ENCODE results near the gene PHRF1. TPM values are rescaled to one million over a fixed set of nuclear protein-coding genes. Genes with fewer than 3 reads are reported as not detected.

Gene PHRF1
- total and polyA plus RNA-seq, 2 donors, result 17.0 to 23.7 TPM

- no peak for DNase-seq (ENCODE audit: low read depth in 6 of 9, low spot score in 9 of 9)
- H3K4me3 ChIP-seq (ENCODE audit: low read length in 2 of 2), result peak overlapping the region; percentile 26 to 88
- peaks cover 19 to 39% of the 10 kb centered on the region in 2 donors for H3K27me3 ChIP-seq (ENCODE audit: control insufficient read depth in 2 of 2, insufficient read depth in 1 of 2, low read length in 1 of 2)
- no peak overlapping the region for H3K27ac ChIP-seq (ENCODE audit: low read depth in 1 of 2, low read length in 1 of 2)
- peaks cover 23 to 31% of the 10 kb centered on the region in 2 donors for H3K4me1 ChIP-seq (ENCODE audit: control insufficient read depth in 2 of 2, insufficient read depth in 2 of 2, low read length in 2 of 2)
- peaks cover 0 to 6% of the 10 kb centered on the region in 2 donors for H3K9me3 ChIP-seq (ENCODE audit: control insufficient read depth in 2 of 2, insufficient read depth in 1 of 2, low read length in 1 of 2)
- 47% methylated on average over 19 of the region's 19 CpGs for WGBS
- H3K36me3 ChIP-seq (ENCODE audit: control insufficient read depth in 2 of 2, insufficient read depth in 2 of 2, low read length in 1 of 2), result peaks cover 9% of the 10 kb centered on the region in 2 donors
Measured at GRCh38 chr11:537622-538430, 38.4 kb upstream of the PHRF1 start.

DNA sequence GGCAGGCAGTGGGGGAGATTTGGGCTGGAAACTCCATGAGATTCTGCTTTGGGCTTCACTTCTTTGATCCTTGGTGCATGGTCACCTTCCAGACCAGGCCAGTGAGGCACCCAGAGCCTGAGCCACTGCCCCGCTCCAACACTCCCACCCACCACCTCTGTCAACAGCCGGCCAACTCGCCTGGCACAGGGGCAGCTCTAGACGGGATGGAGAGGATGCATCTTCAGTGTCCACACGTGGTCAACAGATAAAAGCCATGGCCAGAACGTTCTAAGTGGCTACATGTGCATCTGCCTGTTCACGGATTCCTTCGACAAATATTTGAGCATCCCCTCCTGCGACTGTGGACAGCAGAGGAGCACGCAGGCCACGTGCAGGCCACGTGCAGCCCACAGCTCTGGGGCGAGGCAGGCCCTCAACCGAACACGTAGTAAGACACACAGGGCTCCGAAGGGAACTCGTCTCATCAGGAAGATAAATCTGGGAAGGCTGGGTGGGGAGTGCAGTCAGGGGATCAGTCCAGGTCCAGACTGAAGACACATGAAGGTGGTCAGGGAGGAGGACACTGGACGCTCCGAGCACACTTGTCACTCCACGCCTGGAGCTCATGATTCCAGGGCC is 37.7 kb upstream of the PHRF1 start:
- Histone ChIP-seq H3K9me3 (ENCODE audit: control insufficient read depth in 2 of 2, insufficient read depth in 1 of 2, low read length in 1 of 2) (peaks cover 0 to 6% of the 10 kb centered on the region in 2 donors), H3K27me3 (ENCODE audit: control insufficient read depth in 2 of 2, insufficient read depth in 1 of 2, low read length in 1 of 2) (peaks cover 19 to 39% of the 10 kb centered on the region in 2 donors), H3K4me1 (ENCODE audit: control insufficient read depth in 2 of 2, insufficient read depth in 2 of 2, low read length in 2 of 2) (peaks cover 23 to 31% of the 10 kb centered on the region in 2 donors), H3K27ac (ENCODE audit: low read depth in 1 of 2, low read length in 1 of 2) (no peak overlapping the region), H3K36me3 (ENCODE audit: control insufficient read depth in 2 of 2, insufficient read depth in 2 of 2, low read length in 1 of 2) (peaks cover 2% of the 10 kb centered on the region in 2 donors), H3K4me3 (ENCODE audit: low read length in 2 of 2) (no peak overlapping the region)
- 97% methylated on average over 20 of the region's 20 CpGs for WGBS
- DNase-seq (ENCODE audit: low read depth in 6 of 9, low spot score in 9 of 9), result no peak

DNA sequence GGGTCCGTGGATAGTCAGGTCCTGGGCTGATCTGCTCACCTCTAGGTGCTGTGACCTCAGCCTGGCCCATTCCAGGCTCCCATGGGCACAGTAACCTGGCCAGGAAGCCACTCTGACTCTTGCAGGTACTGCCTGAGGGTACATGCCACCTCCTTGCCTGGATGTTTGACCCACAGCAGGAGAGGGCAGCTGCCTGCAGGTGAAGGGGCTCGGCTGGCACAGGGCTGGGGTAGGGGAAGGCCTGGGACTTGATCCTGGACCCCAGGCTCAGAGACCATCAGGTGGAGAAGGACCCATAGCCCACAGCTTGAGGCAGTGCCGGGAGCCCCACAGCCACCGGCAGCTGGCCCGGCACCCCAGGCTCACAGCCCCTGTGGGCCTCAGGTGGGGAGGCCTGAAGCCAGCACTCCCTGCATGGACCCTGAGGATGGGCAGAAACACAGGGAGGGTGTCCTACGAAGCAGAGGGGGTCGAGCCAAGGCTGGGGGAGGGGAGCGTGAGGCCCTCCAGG is 36.2 kb upstream of the PHRF1 start:
- Histone ChIP-seq H3K27ac (ENCODE audit: low read depth in 1 of 2, low read length in 1 of 2) (no peak overlapping the region), H3K27me3 (ENCODE audit: control insufficient read depth in 2 of 2, insufficient read depth in 1 of 2, low read length in 1 of 2) (peaks cover 19 to 39% of the 10 kb centered on the region in 2 donors), H3K4me3 (ENCODE audit: low read length in 2 of 2) (no peak overlapping the region), H3K4me1 (ENCODE audit: control insufficient read depth in 2 of 2, insufficient read depth in 2 of 2, low read length in 2 of 2) (peaks cover 12 to 23% of the 10 kb centered on the region in 2 donors), H3K36me3 (ENCODE audit: control insufficient read depth in 2 of 2, insufficient read depth in 2 of 2, low read length in 1 of 2) (no peaks in the 10 kb centered on the region), H3K9me3 (ENCODE audit: control insufficient read depth in 2 of 2, insufficient read depth in 1 of 2, low read length in 1 of 2) (peaks cover 0 to 6% of the 10 kb centered on the region in 2 donors)
- DNase-seq (ENCODE audit: low read depth in 6 of 9, low spot score in 9 of 9), result no peak
- WGBS, result 98% methylated on average over 8 of the region's 8 CpGs

GRCh38 chr11:540583-541432 is 35.5 kb upstream of the PHRF1 start:
- Histone ChIP-seq H3K4me3 (ENCODE audit: low read length in 2 of 2) (no peak overlapping the region), H3K9me3 (ENCODE audit: control insufficient read depth in 2 of 2, insufficient read depth in 1 of 2, low read length in 1 of 2) (peaks cover 0 to 6% of the 10 kb centered on the region in 2 donors), H3K27ac (ENCODE audit: low read depth in 1 of 2, low read length in 1 of 2) (no peak overlapping the region), H3K27me3 (ENCODE audit: control insufficient read depth in 2 of 2, insufficient read depth in 1 of 2, low read length in 1 of 2) (peaks cover 19 to 39% of the 10 kb centered on the region in 2 donors), H3K36me3 (ENCODE audit: control insufficient read depth in 2 of 2, insufficient read depth in 2 of 2, low read length in 1 of 2) (no peaks in the 10 kb centered on the region), H3K4me1 (ENCODE audit: control insufficient read depth in 2 of 2, insufficient read depth in 2 of 2, low read length in 2 of 2) (peaks cover 12 to 23% of the 10 kb centered on the region in 2 donors)
- 97% methylated on average over 23 of the region's 23 CpGs for WGBS
- no peak for DNase-seq (ENCODE audit: low read depth in 6 of 9, low spot score in 9 of 9)

GRCh38 chr11:541433-541885 is 34.8 kb upstream of the PHRF1 start:
- no peak for DNase-seq (ENCODE audit: low read depth in 6 of 9, low spot score in 9 of 9)
- H3K4me3 ChIP-seq (ENCODE audit: low read length in 2 of 2), result no peak overlapping the region
- WGBS, result 97% methylated on average over 20 of the region's 20 CpGs
- peaks cover 9 to 18% of the 10 kb centered on the region in 2 donors for H3K4me1 ChIP-seq (ENCODE audit: control insufficient read depth in 2 of 2, insufficient read depth in 2 of 2, low read length in 2 of 2)
- H3K9me3 ChIP-seq (ENCODE audit: control insufficient read depth in 2 of 2, insufficient read depth in 1 of 2, low read length in 1 of 2), result peaks cover 0 to 6% of the 10 kb centered on the region in 2 donors
- no peaks in the 10 kb centered on the region for H3K36me3 ChIP-seq (ENCODE audit: control insufficient read depth in 2 of 2, insufficient read depth in 2 of 2, low read length in 1 of 2)
- H3K27ac ChIP-seq (ENCODE audit: low read depth in 1 of 2, low read length in 1 of 2), result no peak overlapping the region
- H3K27me3 ChIP-seq (ENCODE audit: control insufficient read depth in 2 of 2, insufficient read depth in 1 of 2, low read length in 1 of 2), result peaks cover 15 to 32% of the 10 kb centered on the region in 2 donors

DNA sequence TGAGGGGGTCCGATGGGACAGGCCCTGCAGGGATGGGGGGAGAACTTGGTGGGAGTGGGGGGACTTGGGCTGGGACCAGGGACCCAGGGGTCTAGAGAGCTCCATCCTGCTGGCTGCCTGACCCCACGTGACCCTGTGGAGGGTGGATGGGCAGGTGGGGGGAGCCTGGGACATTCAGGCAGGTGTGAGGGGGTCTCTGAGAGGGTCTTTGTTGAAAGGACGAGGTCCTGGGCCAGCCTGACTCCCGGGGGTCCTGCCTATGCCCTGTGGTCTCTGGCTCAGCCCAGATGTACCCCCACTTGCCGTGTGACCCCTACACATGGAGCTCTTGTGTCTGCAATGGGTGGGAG is 31.5 kb upstream of the PHRF1 start:
- no peak overlapping the region for H3K4me3 ChIP-seq (ENCODE audit: low read length in 2 of 2)
- no peak for DNase-seq (ENCODE audit: low read depth in 6 of 9, low spot score in 9 of 9)
- H3K36me3 ChIP-seq (ENCODE audit: control insufficient read depth in 2 of 2, insufficient read depth in 2 of 2, low read length in 1 of 2), result no peaks in the 10 kb centered on the region
- H3K4me1 ChIP-seq (ENCODE audit: control insufficient read depth in 2 of 2, insufficient read depth in 2 of 2, low read length in 2 of 2), result no peaks in the 10 kb centered on the region
- peaks cover 0 to 6% of the 10 kb centered on the region in 2 donors for H3K27me3 ChIP-seq (ENCODE audit: control insufficient read depth in 2 of 2, insufficient read depth in 1 of 2, low read length in 1 of 2)
- no peaks in the 10 kb centered on the region for H3K9me3 ChIP-seq (ENCODE audit: control insufficient read depth in 2 of 2, insufficient read depth in 1 of 2, low read length in 1 of 2)
- H3K27ac ChIP-seq (ENCODE audit: low read depth in 1 of 2, low read length in 1 of 2), result no peak overlapping the region
- 90% methylated on average over 5 of the region's 5 CpGs for WGBS

DNA sequence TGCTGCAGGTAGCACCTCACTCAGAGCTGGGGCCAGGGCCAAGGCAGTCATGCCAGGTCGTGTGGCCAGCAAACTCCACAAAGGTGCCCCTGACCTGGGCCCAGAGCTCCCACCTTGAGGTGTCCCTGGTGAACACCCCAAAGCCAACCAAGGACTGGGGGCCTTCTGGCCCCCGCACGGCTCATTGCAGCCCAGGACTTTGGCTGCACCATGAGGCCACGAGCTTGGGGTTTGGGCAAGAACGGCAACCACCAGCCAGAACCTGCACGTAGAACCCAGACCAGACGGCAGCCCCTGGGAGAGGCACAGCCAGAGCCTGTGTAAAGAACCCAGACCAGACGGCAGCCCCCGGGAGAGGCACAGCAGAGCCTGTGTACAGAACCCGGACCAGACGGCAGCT is 31.1 kb upstream of the PHRF1 start:
- H3K4me3 ChIP-seq (ENCODE audit: low read length in 2 of 2), result no peak overlapping the region
- H3K27me3 ChIP-seq (ENCODE audit: control insufficient read depth in 2 of 2, insufficient read depth in 1 of 2, low read length in 1 of 2), result peaks cover 0 to 3% of the 10 kb centered on the region in 2 donors
- H3K36me3 ChIP-seq (ENCODE audit: control insufficient read depth in 2 of 2, insufficient read depth in 2 of 2, low read length in 1 of 2), result no peaks in the 10 kb centered on the region
- H3K27ac ChIP-seq (ENCODE audit: low read depth in 1 of 2, low read length in 1 of 2), result no peak overlapping the region
- 92% methylated on average over 11 of the region's 11 CpGs for WGBS
- no peak for DNase-seq (ENCODE audit: low read depth in 6 of 9, low spot score in 9 of 9)
- H3K4me1 ChIP-seq (ENCODE audit: control insufficient read depth in 2 of 2, insufficient read depth in 2 of 2, low read length in 2 of 2), result no peaks in the 10 kb centered on the region
- H3K9me3 ChIP-seq (ENCODE audit: control insufficient read depth in 2 of 2, insufficient read depth in 1 of 2, low read length in 1 of 2), result no peaks in the 10 kb centered on the region

- Histone ChIP-seq H3K27me3 (ENCODE audit: control insufficient read depth in 2 of 2, insufficient read depth in 1 of 2, low read length in 1 of 2) (peaks cover 0 to 19% of the 10 kb centered on the region in 2 donors), H3K4me1 (ENCODE audit: control insufficient read depth in 2 of 2, insufficient read depth in 2 of 2, low read length in 2 of 2) (no peaks in the 10 kb centered on the region), H3K36me3 (ENCODE audit: control insufficient read depth in 2 of 2, insufficient read depth in 2 of 2, low read length in 1 of 2) (no peaks in the 10 kb centered on the region), H3K27ac (ENCODE audit: low read depth in 1 of 2, low read length in 1 of 2) (no peak overlapping the region), H3K4me3 (ENCODE audit: low read length in 2 of 2) (no peak overlapping the region), H3K9me3 (ENCODE audit: control insufficient read depth in 2 of 2, insufficient read depth in 1 of 2, low read length in 1 of 2) (no peaks in the 10 kb centered on the region)
- 93% methylated on average over 32 of the region's 32 CpGs for WGBS
- no peak for DNase-seq (ENCODE audit: low read depth in 6 of 9, low spot score in 9 of 9)
Measured at GRCh38 chr11:548700-549603, 27.3 kb upstream of the PHRF1 start.

Data from thymus (tissue), 11 donors.